Prostate gland (tissue), 2 donors: ENCODE data around the gene TBC1D24.

ENCODE experiments used
- CTCF ChIP-seq, 4 experiments: fragments of 200-600 bp in 2 of 4; fragments of 450-650 bp in 2 of 4; sonication (generic) in 2 of 4; IDR thresholded peaks; 1 replicate in 3 of 4; 2 replicates in 1 of 4; pipeline ENCODE4 v1.5.1; 2016 to 2019; ENCODE audit warnings: antibody characterized with exemption in 4 of 4, mild to moderate bottlenecking in 2 of 4, moderate library complexity in 2 of 4
- POLR2A ChIP-seq: fragments of 450-650 bp; IDR thresholded peaks from one replicate; pipeline ENCODE4 v1.6.1; 2016; ENCODE audit warnings: antibody characterized with exemption, mild to moderate bottlenecking
- POLR2AphosphoS5 ChIP-seq: sonication (generic); formaldehyde crosslinking; IDR thresholded peaks from one replicate; pipeline ENCODE4 v1.6.1; 2017; ENCODE audit warnings: antibody characterized with exemption

- TF ChIP-seq POLR2A (peak; percentile 59), CTCF (IDR thresholded peaks at IDR 0.05) (peak in 1 of 4 experiments; percentile 22), POLR2AphosphoS5 (peak; percentile 40)
Observed at GRCh38 chr16:2537451-2538379, 62.8 kb downstream of the TBC1D24 start, which contains the start of gene PDPK1.
